ENCODE results near the gene WDR36. TPM values are rescaled to one million over a fixed set of nuclear protein-coding genes. Genes with fewer than 3 reads are reported as not detected.

WDR36 gene
- total and polyA plus RNA-seq, 2 of the 4 experiments (the other 2 are of a cell fraction), result 11.9 to 87.8 TPM

- Histone ChIP-seq H2BK20ac (ENCODE audit: low read depth, low read length) (no peak overlapping the region), H4K5ac (ENCODE audit: low read depth, low read length) (no peak overlapping the region), H3K9me3 (ENCODE audit: control insufficient read depth, insufficient read depth, low read length) (no peaks in the 10 kb centered on the region), H3K9ac (ENCODE audit: low read depth, low read length) (no peak overlapping the region), H4K8ac (ENCODE audit: low read depth in 2 of 2, low read length in 2 of 2) (no peak overlapping the region), H2AFZ (replicated peaks; ENCODE audit: low read length, poor library complexity) (no peak overlapping the region), H3K14ac (replicated peaks; ENCODE audit: low read depth, low read length) (no peak overlapping the region), H3K4ac (ENCODE audit: low read depth, low read length) (no peak overlapping the region), H3K36me3 (ENCODE audit: control insufficient read depth, insufficient read depth, low read length) (0 out of 2 replicates have a peak, but pooled peaks cover 2% of the 10 kb centered on the region), H3K9me1 (ENCODE audit: insufficient read depth, low read length) (no peaks in the 10 kb centered on the region; the same call in 1 of the 2 replicates), H2AK9ac (replicated peaks; ENCODE audit: low read depth, low read length, poor library complexity) (no peak overlapping the region), H3K27ac (ENCODE audit: insufficient read depth, low read length) (no peak overlapping the region), H2BK120ac (ENCODE audit: low read depth, low read length) (no peak overlapping the region), H3K56ac (ENCODE audit: extremely low read depth, insufficient read depth, low read length) (no peak overlapping the region), H3K79me1 (ENCODE audit: low read depth in 1 of 2, low read length in 2 of 2) (no peaks in the 10 kb centered on the region), H3K23ac (ENCODE audit: low read depth, low read length) (no peak overlapping the region), H3K4me3 (ENCODE audit: insufficient read depth, low read depth, low read length) (no peak overlapping the region), H4K20me1 (ENCODE audit: insufficient read depth, low read length) (no peaks in the 10 kb centered on the region), H4K91ac (ENCODE audit: insufficient read depth, low read depth, low read length) (no peak overlapping the region), H2BK5ac (ENCODE audit: low read depth, low read length, poor library complexity, severe bottlenecking) (no peak overlapping the region), H3K4me2 (ENCODE audit: low read depth, low read length) (no peak overlapping the region), H2AK5ac (ENCODE audit: low read depth, low read length) (0 out of 2 replicates have a peak overlapping the region, but pooled peaks have one; percentile 44), H3K18ac (ENCODE audit: low read depth, low read length) (no peak overlapping the region), H2BK15ac (ENCODE audit: low read depth, low read length) (no peak overlapping the region; the same call in 2 of the 3 replicates), H3K27me3 (ENCODE audit: control insufficient read depth, insufficient read depth, low read length) (no peaks in the 10 kb centered on the region), H3K4me1 (ENCODE audit: control insufficient read depth, insufficient read depth, low read length) (no peaks in the 10 kb centered on the region; the same call in 1 of the 2 replicates)
- ChIA-PET POLR2A (ENCODE audit: unreplicated experiment) (no interaction called here), CTCF (interaction anchor here (1.2 kb wide), 1 partner anchor 23 kb away, joined by 3 read pairs; no protein-coding TSS in a partner anchor)
- intact Hi-C loops (cut with micrococcal nuclease), result no loop called here
- DNase-seq, result no peak
- BruUV-seq (replicated peaks), result no TSS peak
- dilution Hi-C loops (cut with HindIII; ENCODE audit: low sequenced_read_pairs, unreplicated experiment), result no loop called here
- in situ Hi-C loops (cut with MboI; ENCODE audit: low sequenced_read_pairs), result no loop called here
- no peak for ATAC-seq (ENCODE audit: low read depth)
- TF ChIP-seq RCOR1 (IDR thresholded peaks at IDR 0.05; ENCODE audit: insufficient replicate concordance, low read length), result no peak
- TF ChIP-seq MXI1 (IDR thresholded peaks at IDR 0.05; ENCODE audit: borderline replicate concordance, low read depth, low read length), result no peak
- no peak for TF ChIP-seq RFX5 (IDR thresholded peaks at IDR 0.05; ENCODE audit: low read depth, low read length)
- TF ChIP-seq USF2 (IDR thresholded peaks at IDR 0.05; ENCODE audit: low read depth, low read length), result no peak
- TF ChIP-seq FOS (IDR thresholded peaks at IDR 0.05; ENCODE audit: low read depth, low read length), result no peak
- no peak for TF ChIP-seq CEBPB (IDR thresholded peaks at IDR 0.05; ENCODE audit: low read depth, low read length)
- TF ChIP-seq, protein P1, sequence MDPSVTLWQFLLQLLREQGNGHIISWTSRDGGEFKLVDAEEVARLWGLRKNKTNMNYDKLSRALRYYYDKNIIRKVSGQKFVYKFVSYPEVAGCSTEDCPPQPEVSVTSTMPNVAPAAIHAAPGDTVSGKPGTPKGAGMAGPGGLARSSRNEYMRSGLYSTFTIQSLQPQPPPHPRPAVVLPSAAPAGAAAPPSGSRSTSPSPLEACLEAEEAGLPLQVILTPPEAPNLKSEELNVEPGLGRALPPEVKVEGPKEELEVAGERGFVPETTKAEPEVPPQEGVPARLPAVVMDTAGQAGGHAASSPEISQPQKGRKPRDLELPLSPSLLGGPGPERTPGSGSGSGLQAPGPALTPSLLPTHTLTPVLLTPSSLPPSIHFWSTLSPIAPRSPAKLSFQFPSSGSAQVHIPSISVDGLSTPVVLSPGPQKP (IDR thresholded peaks at IDR 0.05; ENCODE audit: borderline replicate concordance, low read depth, low read length), result no peak
- TF ChIP-seq CHD1 (IDR thresholded peaks at IDR 0.05; ENCODE audit: low read depth, low read length), result no peak
- TF ChIP-seq RAD21 (IDR thresholded peaks at IDR 0.05; ENCODE audit: low read length), result no peak
- no peak for TF ChIP-seq POLR2A (IDR thresholded peaks at IDR 0.05; ENCODE audit: low read depth, low read length)
- TF ChIP-seq MAFK (IDR thresholded peaks at IDR 0.05; ENCODE audit: low read depth, low read length), result no peak
- TF ChIP-seq, protein P2, sequence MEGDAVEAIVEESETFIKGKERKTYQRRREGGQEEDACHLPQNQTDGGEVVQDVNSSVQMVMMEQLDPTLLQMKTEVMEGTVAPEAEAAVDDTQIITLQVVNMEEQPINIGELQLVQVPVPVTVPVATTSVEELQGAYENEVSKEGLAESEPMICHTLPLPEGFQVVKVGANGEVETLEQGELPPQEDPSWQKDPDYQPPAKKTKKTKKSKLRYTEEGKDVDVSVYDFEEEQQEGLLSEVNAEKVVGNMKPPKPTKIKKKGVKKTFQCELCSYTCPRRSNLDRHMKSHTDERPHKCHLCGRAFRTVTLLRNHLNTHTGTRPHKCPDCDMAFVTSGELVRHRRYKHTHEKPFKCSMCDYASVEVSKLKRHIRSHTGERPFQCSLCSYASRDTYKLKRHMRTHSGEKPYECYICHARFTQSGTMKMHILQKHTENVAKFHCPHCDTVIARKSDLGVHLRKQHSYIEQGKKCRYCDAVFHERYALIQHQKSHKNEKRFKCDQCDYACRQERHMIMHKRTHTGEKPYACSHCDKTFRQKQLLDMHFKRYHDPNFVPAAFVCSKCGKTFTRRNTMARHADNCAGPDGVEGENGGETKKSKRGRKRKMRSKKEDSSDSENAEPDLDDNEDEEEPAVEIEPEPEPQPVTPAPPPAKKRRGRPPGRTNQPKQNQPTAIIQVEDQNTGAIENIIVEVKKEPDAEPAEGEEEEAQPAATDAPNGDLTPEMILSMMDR (conservative IDR thresholded peaks at IDR 0.05; ENCODE audit: low read depth, low read length), result no peak
- no peak for TF ChIP-seq MAZ (IDR thresholded peaks at IDR 0.05; ENCODE audit: borderline replicate concordance, low read depth, low read length)
- TF ChIP-seq SMC3 (IDR thresholded peaks at IDR 0.05; ENCODE audit: low read depth, low read length), result no peak
- no peak for TF ChIP-seq BHLHE40 (IDR thresholded peaks at IDR 0.05; ENCODE audit: low read depth, low read length)
- no peak for TF ChIP-seq NFE2L2 (IDR thresholded peaks at IDR 0.05; ENCODE audit: low read depth, low read length)
- no CpG with 5 or more reads among the region's 2 CpGs for WGBS, 2 experiments (ENCODE audit: extremely low coverage in 2 of 2, insufficient read length in 1 of 2)
Measured at GRCh38 chr5:111134864-111135263, 42.7 kb downstream of the WDR36 start.

Measured in IMR-90 (cell line).